NT2/D1 (cell line): ENCODE measurements around the gene KCNJ10.
A peak's percentile ranks its signal among the peaks of the same experiment; 100 is the strongest.

ENCODE experiments used
- DNase-seq: peaks from one replicate; pipeline ENCODE4 v3.0.0-alpha.2; 2011; ENCODE audit warnings: low read depth, low spot score
- H3K27me3 ChIP-seq: 2 replicates; pipeline ENCODE4 v1.6.0; 2011; ENCODE audit warnings: mild to moderate bottlenecking; ENCODE audit not compliant: insufficient read length, insufficient read depth
- H3K36me3 ChIP-seq: 2 replicates; pipeline ENCODE4 v1.6.1; 2011; ENCODE audit warnings: mild to moderate bottlenecking, low read length, mixed read lengths; ENCODE audit not compliant: insufficient read depth, insufficient read length
- H3K4me1 ChIP-seq: 2 replicates; pipeline ENCODE4 v1.5.1; 2011; ENCODE audit not compliant: insufficient read depth, insufficient read length
- H3K4me3 ChIP-seq: 2 replicates; pipeline ENCODE4 v1.5.1; 2011; ENCODE audit warnings: low read depth; ENCODE audit not compliant: insufficient read length
- H3K9ac ChIP-seq: 2 replicates; pipeline ENCODE4 v1.6.0; 2011; ENCODE audit warnings: low read depth; ENCODE audit not compliant: insufficient read length
- H3K9me3 ChIP-seq: 2 replicates; pipeline ENCODE4 v1.5.1; 2011; ENCODE audit warnings: mild to moderate bottlenecking, low read length; ENCODE audit not compliant: insufficient read depth
- SUZ12 ChIP-seq: IDR thresholded peaks from 2 replicates; pipeline ENCODE4 v1.6.1; 2011; ENCODE audit not compliant: insufficient read length, insufficient read depth; ENCODE audit errors: extremely low read depth
- YY1 ChIP-seq: IDR thresholded peaks from 2 replicates; pipeline ENCODE4 v1.6.1; 2011; ENCODE audit not compliant: insufficient read length, insufficient read depth
- ZNF274 ChIP-seq: IDR thresholded peaks from 2 replicates; pipeline ENCODE4 v1.6.1; 2011; ENCODE audit warnings: mild to moderate bottlenecking, low read depth, low read length

The KCNJ10 gene

GRCh38 chr1:160043543-160043942, 26.4 kb downstream of the KCNJ10 start:
- Histone ChIP-seq H3K4me1 (peaks cover 7% of the 10 kb centered on the region), H3K4me3 (no peak overlapping the region), H3K9ac (no peak overlapping the region), H3K36me3 (no peaks in the 10 kb centered on the region), H3K27me3 (peaks cover 21% of the 10 kb centered on the region), H3K9me3 (no peaks in the 10 kb centered on the region)
- TF ChIP-seq SUZ12 (no peak), YY1 (no peak), ZNF274 (no peak)
- DNase-seq: no peak

DNA sequence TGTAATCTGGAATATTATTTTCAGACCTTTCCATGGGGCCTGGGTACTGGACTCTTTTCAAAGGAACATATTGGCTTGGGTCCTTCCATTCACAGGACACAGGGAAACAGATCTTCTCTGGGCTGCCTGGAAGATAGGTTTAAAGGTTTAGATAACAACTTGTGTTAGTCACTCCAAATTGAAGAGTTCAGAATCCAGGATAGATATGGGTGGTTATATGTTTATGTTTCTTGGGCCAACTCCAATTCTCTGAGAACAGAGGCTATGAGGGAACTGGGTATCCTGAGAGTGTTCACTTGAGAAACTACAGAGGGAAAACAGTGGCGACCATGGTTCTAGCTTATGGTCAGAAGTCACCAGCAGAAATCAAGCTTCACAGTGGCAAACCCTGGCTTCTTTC, 29.5 kb downstream of the KCNJ10 start:
- Histone ChIP-seq H3K4me3 (no peak overlapping the region), H3K4me1 (no peaks in the 10 kb centered on the region), H3K9ac (no peak overlapping the region), H3K36me3 (no peaks in the 10 kb centered on the region), H3K9me3 (no peaks in the 10 kb centered on the region), H3K27me3 (peaks cover 8% of the 10 kb centered on the region)
- DNase-seq: no peak
- no peak for TF ChIP-seq ZNF274
- no peak for TF ChIP-seq SUZ12
- no peak for TF ChIP-seq YY1

GRCh38 chr1:160032165-160032820, 37.7 kb downstream of the KCNJ10 start:
- DNase-seq: no peak
- H3K9ac ChIP-seq: peak overlapping the region; percentile 79
- H3K4me1 ChIP-seq: no peaks in the 10 kb centered on the region
- no peaks in the 10 kb centered on the region for H3K9me3 ChIP-seq
- H3K36me3 ChIP-seq: no peaks in the 10 kb centered on the region
- peak overlapping the region; percentile 98 for H3K4me3 ChIP-seq
- H3K27me3 ChIP-seq: no peaks in the 10 kb centered on the region
- no peak for TF ChIP-seq YY1
- no peak for TF ChIP-seq SUZ12

DNA sequence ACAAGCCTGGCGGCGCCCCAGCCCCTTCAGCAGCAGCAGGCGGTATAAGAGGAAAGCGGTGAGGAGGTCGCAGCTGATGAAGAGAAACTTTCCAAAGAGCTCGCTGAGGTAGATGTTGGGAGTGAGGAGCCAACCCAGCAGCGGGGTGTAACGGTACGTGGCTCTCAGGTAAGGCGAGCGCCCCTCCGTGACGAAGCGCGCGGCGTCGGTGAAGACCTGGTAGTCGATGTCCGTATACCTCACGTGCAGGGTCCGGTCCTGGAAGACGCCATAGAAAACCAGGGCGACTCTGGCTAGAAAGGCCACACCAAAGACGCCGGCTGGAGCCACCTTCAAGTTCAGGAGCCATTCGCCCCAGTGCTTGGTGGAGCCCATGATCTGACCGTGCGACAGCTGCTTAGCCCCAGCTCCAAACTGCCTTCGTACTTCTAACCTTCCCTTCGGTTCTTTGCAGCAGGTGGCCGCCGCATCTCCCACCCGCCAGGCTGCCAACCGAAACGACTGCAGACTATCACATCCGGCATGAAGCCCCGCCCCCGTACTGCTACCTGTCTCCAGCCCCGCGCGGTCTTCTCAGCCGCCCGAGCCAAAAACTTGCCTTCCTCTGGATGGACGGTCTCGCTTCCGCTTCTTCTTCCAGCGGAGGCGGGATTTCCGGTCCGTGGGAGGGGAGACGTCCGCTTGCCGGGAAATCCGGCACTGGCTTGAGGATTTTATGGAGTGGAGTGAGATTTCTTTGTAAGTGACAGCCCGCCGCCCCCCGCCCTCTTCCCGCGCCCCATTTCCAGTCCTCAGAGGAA, 38.4 kb downstream of the KCNJ10 start, which contains the start of gene PIGM:
Gene PIGM (minus strand): TSS at position 626 of the 800 bp plus-strand sequence. CDS start 251 bp downstream, at position 375.
- no peaks in the 10 kb centered on the region for H3K27me3 ChIP-seq
- TF ChIP-seq ZNF274: no peak
- TF ChIP-seq YY1: no peak
- TF ChIP-seq SUZ12: no peak
- no peaks in the 10 kb centered on the region for H3K36me3 ChIP-seq
- H3K4me3 ChIP-seq: peak within 1 kb of the TSS; percentile 98
- DNase-seq: peak; percentile 99
- no peaks in the 10 kb centered on the region for H3K9me3 ChIP-seq
- H3K4me1 ChIP-seq: no peaks in the 10 kb centered on the region
- peak within 1 kb of the TSS; percentile 86 for H3K9ac ChIP-seq

DNA sequence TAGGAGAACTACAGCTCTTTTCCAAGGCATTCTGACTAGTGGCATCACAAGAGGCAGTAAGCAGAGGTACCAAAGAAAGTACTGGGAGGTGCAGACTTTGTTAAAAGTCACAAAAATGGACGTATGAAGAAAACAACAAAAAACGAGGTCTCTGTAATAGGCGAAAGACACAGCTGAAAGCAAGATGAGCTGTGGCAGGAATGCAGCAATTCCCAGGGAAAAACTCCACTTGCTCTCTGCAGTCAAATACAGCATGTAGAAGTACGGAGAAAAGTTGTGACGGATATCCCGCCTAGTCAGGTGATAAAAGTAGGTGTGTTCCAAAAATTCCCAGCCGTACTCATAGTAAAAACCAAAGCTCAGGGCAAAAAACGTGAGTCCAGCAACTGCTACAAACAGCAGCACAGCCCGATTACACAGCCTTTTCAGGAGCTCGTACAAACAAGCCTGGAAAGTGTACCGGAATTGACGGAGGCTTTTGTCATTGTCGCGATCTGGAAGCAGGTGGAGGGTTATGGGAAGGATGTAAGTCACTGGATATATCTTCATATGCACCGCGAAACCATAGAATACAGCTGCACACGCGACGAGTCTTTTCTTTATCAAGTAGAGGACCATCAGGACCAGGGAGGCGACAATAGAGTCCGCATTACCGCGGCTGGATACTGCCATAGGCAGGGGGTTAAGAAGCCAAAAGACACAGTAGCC, 39.1 kb downstream of the KCNJ10 start:
- no peaks in the 10 kb centered on the region for H3K9me3 ChIP-seq
- H3K4me1 ChIP-seq: no peaks in the 10 kb centered on the region
- TF ChIP-seq YY1 (no peak), ZNF274 (no peak), SUZ12 (no peak)
- H3K4me3 ChIP-seq: peak overlapping the region; percentile 98
- H3K9ac ChIP-seq: peak overlapping the region; percentile 86
- no peaks in the 10 kb centered on the region for H3K36me3 ChIP-seq
- no peak for DNase-seq
- H3K27me3 ChIP-seq: no peaks in the 10 kb centered on the region

- DNase-seq: no peak
- Histone ChIP-seq H3K4me1 (no peaks in the 10 kb centered on the region), H3K36me3 (no peaks in the 10 kb centered on the region), H3K27me3 (no peaks in the 10 kb centered on the region), H3K9me3 (no peaks in the 10 kb centered on the region), H3K4me3 (no peak overlapping the region), H3K9ac (no peak overlapping the region)
- no peak for TF ChIP-seq YY1
- no peak for TF ChIP-seq SUZ12
- TF ChIP-seq ZNF274: no peak
Measured at GRCh38 chr1:160028426-160028825, 41.5 kb downstream of the KCNJ10 start.

GRCh38 chr1:160025314-160025713, 44.6 kb downstream of the KCNJ10 start:
- Histone ChIP-seq H3K9ac (no peak overlapping the region), H3K4me3 (no peak overlapping the region), H3K4me1 (no peaks in the 10 kb centered on the region), H3K36me3 (no peaks in the 10 kb centered on the region), H3K27me3 (no peaks in the 10 kb centered on the region), H3K9me3 (no peaks in the 10 kb centered on the region)
- TF ChIP-seq YY1 (no peak), SUZ12 (no peak), ZNF274 (no peak)
- DNase-seq: no peak
